AG04449 (cell line): Measurements from ENCODE around the gene KLC1.
"Not testable (repeated sequence)": the region's sequence is repeated elsewhere in the genome, so short reads cannot be mapped to it uniquely, and the experiment has no call there.

Experiments
- CTCF ChIA-PET: fragments of 350-600 bp; formaldehyde crosslinking; extraction: SDS; loops from one replicate; lab custom pipeline; 2021; ENCODE audit warnings: antibody characterized with exemption; lab: Yijun Ruan, JAX
- POLR2A ChIA-PET: fragments of 400-600, 350-600 bp; formaldehyde crosslinking; extraction: SDS; loops from one replicate; lab custom pipeline; 2020; ENCODE audit warnings: antibody characterized with exemption, inconsistent platforms; lab: Yijun Ruan, JAX
- DNase-seq: peaks from one replicate; pipeline ENCODE4 v3.0.0-alpha.2; 2010; ENCODE audit warnings: low read depth, low spot score
- H3K4me3 ChIP-seq: 2 replicates; pipeline ENCODE4 v1.5.1; 2011; ENCODE audit warnings: low read depth, mild to moderate bottlenecking, control low read depth, low read length
- CTCF ChIP-seq: IDR thresholded peaks from one replicate; pipeline ENCODE4 v1.5.1; 2011; ENCODE audit warnings: mild to moderate bottlenecking, moderate library complexity, low read length, control low read depth, inconsistent platforms; ENCODE audit not compliant: insufficient read depth; ENCODE audit errors: missing control alignments

The KLC1 gene

GRCh38 chr14:103690332-103690731 is 61.3 kb downstream of the KLC1 start:
- CTCF ChIA-PET = interaction anchor here (1.6 kb wide), 1 partner anchor 10 kb away, joined by 4 read pairs; no protein-coding TSS in a partner anchor
- TF ChIP-seq CTCF = no peak
- POLR2A ChIA-PET = no interaction called here
- no peak for DNase-seq
- H3K4me3 ChIP-seq = no peak overlapping the region

- POLR2A ChIA-PET = interaction anchor here (0.7 kb wide), 1 partner anchor 10 kb away, joined by 3 read pairs; no protein-coding TSS in a partner anchor
- H3K4me3 ChIP-seq, CTCF ChIA-PET, DNase-seq: not testable (repeated sequence)
Measured at GRCh38 chr14:103691655-103692054, 62.6 kb downstream of the KLC1 start.

GRCh38 chr14:103692159-103692558 is 63.1 kb downstream of the KLC1 start:
- POLR2A ChIA-PET = no interaction called here

GRCh38 chr14:103692871-103693270 is 63.9 kb downstream of the KLC1 start:
- H3K4me3 ChIP-seq = no peak overlapping the region
- DNase-seq = no peak
- ChIA-PET POLR2A (no interaction called here), CTCF (no interaction called here)
- TF ChIP-seq CTCF = no peak

More at GRCh38 chr14:103692159-103692558, 63.1 kb downstream of the KLC1 start:
- no peak for TF ChIP-seq CTCF
- CTCF ChIA-PET = no interaction called here
- no peak for DNase-seq
- H3K4me3 ChIP-seq = no peak overlapping the region

- no peak for TF ChIP-seq CTCF
- no peak overlapping the region for H3K4me3 ChIP-seq
- CTCF ChIA-PET = interaction anchor here (1.1 to 1.7 kb wide), 2 partner anchors 9 to 16 kb away, joined by 3 to 4 read pairs; no protein-coding TSS in a partner anchor
- POLR2A ChIA-PET = no interaction called here
- no peak for DNase-seq
Measured at GRCh38 chr14:103693515-103693914, 64.5 kb downstream of the KLC1 start.

DNA sequence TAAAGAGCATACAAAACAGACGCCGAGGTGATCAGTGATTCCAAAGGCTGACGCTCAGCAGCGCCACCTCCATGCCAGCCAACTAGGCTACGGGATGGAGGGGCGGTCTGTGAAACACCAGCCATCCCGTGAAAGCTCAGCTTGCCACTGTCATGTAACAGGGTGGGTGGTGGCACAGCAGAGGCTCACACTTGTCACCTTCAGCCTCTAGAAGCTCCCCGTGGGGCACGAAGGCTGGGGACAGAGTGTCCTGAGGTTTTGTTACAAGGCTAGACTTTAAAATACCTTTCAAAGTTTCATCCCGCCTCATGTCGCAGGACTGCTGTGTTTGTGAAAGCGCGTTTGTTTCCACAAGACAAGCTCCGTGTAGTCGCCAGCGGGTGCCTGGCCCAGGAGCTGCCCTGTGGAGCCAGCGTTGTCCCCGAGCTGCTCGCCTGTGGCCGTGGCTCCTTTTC is 65.6 kb downstream of the KLC1 start:
- ChIA-PET POLR2A (no interaction called here), CTCF (interaction anchor here (0.8 to 1.7 kb wide), 7 partner anchors 9 to 67 kb away, joined by 3 to 6 read pairs (median 3); no protein-coding TSS in a partner anchor)
- no peak for TF ChIP-seq CTCF
- no peak for DNase-seq
- no peak overlapping the region for H3K4me3 ChIP-seq
